SK-N-SH (cell line): ENCODE results near the gene AANAT.

Experiments used
- EP300 ChIP-seq, 2 experiments: IDR thresholded peaks; 2 replicates each; pipeline versions ENCODE4 v1.4.0 to v1.6.1; 2012; ENCODE audit warnings: borderline replicate concordance in 1 of 2, low read depth in 1 of 2, low read length in 1 of 2
- EZH2phosphoT487 ChIP-seq: fragments of 200-600 bp; sonication (generic); IDR thresholded peaks from 2 replicates; pipeline ENCODE4 v1.6.1; 2017; ENCODE audit warnings: low read depth, mixed run types, mild to moderate bottlenecking, antibody characterized with exemption, moderate library complexity, borderline replicate concordance
- GABPA ChIP-seq: IDR thresholded peaks from 2 replicates; pipeline ENCODE4 v1.4.0; 2012; ENCODE audit warnings: low read depth, mild to moderate bottlenecking
- MXI1 ChIP-seq: IDR thresholded peaks from 2 replicates; pipeline ENCODE4 v1.6.1; 2012; ENCODE audit warnings: mild to moderate bottlenecking, low read depth, low read length, improper control_type of control experiment
- RAD21 ChIP-seq: IDR thresholded peaks from 2 replicates; pipeline ENCODE4 v1.6.1; 2012; ENCODE audit warnings: mild to moderate bottlenecking, low read length
- REST ChIP-seq: IDR thresholded peaks from 2 replicates; pipeline ENCODE4 v1.6.1; 2012; ENCODE audit warnings: mild to moderate bottlenecking, low read depth, low read length, moderate library complexity
- RFX5 ChIP-seq: IDR thresholded peaks from 2 replicates; pipeline ENCODE4 v1.6.1; 2012; ENCODE audit warnings: mild to moderate bottlenecking, improper control_type of control experiment, low read length
- SMC3 ChIP-seq: IDR thresholded peaks from 2 replicates; pipeline ENCODE4 v1.6.1; 2012; ENCODE audit warnings: low read depth, low read length, improper control_type of control experiment
- YY1 ChIP-seq: IDR thresholded peaks from 2 replicates; pipeline ENCODE4 v1.4.0; 2012; ENCODE audit warnings: low read depth, mild to moderate bottlenecking
- ZBTB33 ChIP-seq: IDR thresholded peaks from 2 replicates; pipeline ENCODE4 v1.4.0; 2012; ENCODE audit warnings: low read depth, borderline replicate concordance
- TF ChIP-seq, protein P1 (sequence below): IDR thresholded peaks from 2 replicates; pipeline ENCODE4 v1.4.0; 2012; ENCODE audit warnings: low read depth, borderline replicate concordance
- TF ChIP-seq, protein P2 (sequence below): fragments of 200-600 bp; sonication (generic); IDR thresholded peaks from 2 replicates; pipeline ENCODE4 v1.6.1; 2017; ENCODE audit warnings: antibody characterized with exemption, mild to moderate bottlenecking, moderate library complexity

GRCh38 chr17:76437467-76438402 lies 29.7 kb upstream of the AANAT start:
- TF ChIP-seq SMC3: no peak
- TF ChIP-seq RFX5: no peak
- no peak for TF ChIP-seq EP300 (IDR thresholded peaks at IDR 0.05; ENCODE audit: borderline replicate concordance in 1 of 2, low read depth in 1 of 2, low read length in 1 of 2)
- TF ChIP-seq, protein P1, sequence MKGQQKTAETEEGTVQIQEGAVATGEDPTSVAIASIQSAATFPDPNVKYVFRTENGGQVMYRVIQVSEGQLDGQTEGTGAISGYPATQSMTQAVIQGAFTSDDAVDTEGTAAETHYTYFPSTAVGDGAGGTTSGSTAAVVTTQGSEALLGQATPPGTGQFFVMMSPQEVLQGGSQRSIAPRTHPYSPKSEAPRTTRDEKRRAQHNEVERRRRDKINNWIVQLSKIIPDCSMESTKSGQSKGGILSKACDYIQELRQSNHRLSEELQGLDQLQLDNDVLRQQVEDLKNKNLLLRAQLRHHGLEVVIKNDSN: no peak
- TF ChIP-seq, protein P2, sequence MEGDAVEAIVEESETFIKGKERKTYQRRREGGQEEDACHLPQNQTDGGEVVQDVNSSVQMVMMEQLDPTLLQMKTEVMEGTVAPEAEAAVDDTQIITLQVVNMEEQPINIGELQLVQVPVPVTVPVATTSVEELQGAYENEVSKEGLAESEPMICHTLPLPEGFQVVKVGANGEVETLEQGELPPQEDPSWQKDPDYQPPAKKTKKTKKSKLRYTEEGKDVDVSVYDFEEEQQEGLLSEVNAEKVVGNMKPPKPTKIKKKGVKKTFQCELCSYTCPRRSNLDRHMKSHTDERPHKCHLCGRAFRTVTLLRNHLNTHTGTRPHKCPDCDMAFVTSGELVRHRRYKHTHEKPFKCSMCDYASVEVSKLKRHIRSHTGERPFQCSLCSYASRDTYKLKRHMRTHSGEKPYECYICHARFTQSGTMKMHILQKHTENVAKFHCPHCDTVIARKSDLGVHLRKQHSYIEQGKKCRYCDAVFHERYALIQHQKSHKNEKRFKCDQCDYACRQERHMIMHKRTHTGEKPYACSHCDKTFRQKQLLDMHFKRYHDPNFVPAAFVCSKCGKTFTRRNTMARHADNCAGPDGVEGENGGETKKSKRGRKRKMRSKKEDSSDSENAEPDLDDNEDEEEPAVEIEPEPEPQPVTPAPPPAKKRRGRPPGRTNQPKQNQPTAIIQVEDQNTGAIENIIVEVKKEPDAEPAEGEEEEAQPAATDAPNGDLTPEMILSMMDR: no peak
- TF ChIP-seq EZH2phosphoT487: no peak
- TF ChIP-seq MXI1: no peak
- no peak for TF ChIP-seq GABPA
- no peak for TF ChIP-seq ZBTB33
- no peak for TF ChIP-seq REST
- no peak for TF ChIP-seq YY1
- no peak for TF ChIP-seq RAD21
